ENCODE data around the gene ABHD17A. TPM values are rescaled to one million over a fixed set of nuclear protein-coding genes. Genes with fewer than 3 reads are reported as not detected.

The ABHD17A gene
- total and polyA plus RNA-seq, 9 of the 15 experiments (the other 6 are each of a cell fraction or from before 2014, with no cell fraction given), result 0.04 to 135 (median 21.8) TPM; not detected in 1

DNA sequence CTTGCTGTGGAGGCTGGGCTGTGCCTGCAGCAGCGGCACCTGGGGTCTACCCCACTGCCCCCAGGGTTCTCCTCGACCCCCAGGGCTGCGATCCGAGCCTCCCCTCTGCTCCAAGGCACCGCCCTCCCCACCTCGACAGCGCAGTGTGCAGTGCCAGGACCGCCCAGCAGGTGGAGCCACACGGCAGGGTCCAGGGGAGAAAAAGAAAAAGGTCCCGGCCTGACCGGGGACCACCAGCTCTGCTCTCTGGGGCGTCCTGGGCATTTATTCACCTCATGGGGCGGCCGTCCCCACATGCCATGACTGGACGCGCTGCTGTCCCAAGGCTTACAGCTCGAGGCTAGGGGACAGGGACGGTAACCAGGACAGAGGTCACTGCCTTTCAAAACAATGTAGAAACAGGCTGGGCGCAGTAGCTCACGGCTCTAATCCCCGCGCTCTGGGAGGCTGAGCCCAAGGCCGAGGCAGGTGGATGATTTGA, 47.6 kb downstream of the ABHD17A start (continued):
- no peak for TF ChIP-seq DMBX1 (CRISPR knock-in tag; IDR thresholded peaks at IDR 0.05; ENCODE audit: borderline replicate concordance)
- TF ChIP-seq, protein P1, sequence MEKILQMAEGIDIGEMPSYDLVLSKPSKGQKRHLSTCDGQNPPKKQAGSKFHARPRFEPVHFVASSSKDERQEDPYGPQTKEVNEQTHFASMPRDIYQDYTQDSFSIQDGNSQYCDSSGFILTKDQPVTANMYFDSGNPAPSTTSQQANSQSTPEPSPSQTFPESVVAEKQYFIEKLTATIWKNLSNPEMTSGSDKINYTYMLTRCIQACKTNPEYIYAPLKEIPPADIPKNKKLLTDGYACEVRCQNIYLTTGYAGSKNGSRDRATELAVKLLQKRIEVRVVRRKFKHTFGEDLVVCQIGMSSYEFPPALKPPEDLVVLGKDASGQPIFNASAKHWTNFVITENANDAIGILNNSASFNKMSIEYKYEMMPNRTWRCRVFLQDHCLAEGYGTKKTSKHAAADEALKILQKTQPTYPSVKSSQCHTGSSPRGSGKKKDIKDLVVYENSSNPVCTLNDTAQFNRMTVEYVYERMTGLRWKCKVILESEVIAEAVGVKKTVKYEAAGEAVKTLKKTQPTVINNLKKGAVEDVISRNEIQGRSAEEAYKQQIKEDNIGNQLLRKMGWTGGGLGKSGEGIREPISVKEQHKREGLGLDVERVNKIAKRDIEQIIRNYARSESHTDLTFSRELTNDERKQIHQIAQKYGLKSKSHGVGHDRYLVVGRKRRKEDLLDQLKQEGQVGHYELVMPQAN (IDR thresholded peaks at IDR 0.05; ENCODE audit: borderline replicate concordance), result no peak
- TF ChIP-seq SUPT5H (IDR thresholded peaks at IDR 0.05), result no peak
- 0 out of 2 replicates have a peak, but pooled peaks have one; percentile 1 for TF ChIP-seq POLR2A (conservative IDR thresholded peaks at IDR 0.05)
- peak; percentile 62 to 74 for TF ChIP-seq RAD21 (CRISPR knock-in tag; conservative IDR thresholded peaks at IDR 0.05 in 1 of 2, IDR thresholded peaks at IDR 0.05 in 1 of 2)
- TF ChIP-seq CREM (IDR thresholded peaks at IDR 0.05; ENCODE audit: low read depth), result peak; percentile 62

DNA sequence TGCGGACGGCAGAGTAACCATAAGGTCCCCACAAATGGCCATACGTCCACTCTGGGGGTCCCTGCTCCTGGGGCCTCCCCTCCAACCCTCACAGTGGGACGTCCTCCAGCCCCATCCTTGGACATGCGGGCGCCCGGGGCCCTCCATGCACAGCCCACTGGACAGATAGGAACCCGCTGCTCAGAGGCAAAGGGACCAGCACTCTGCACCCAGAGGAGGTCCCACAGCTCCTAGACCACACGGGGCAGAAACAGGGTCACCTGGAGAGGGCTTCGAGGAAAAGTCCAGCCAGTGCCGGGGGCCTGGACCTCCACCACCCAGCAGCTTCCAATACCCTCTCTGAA, 48.1 kb downstream of the ABHD17A start:
- Histone ChIP-seq H3K79me2 (ENCODE audit: control insufficient read depth, insufficient read depth, low read length) (peaks cover 96% of the 10 kb centered on the region), H3K9ac (ENCODE audit: insufficient read depth in 1 of 2, low read depth in 2 of 2, low read length in 2 of 2) (peak overlapping the region; percentile 63 to 89), H3K4me2 (ENCODE audit: insufficient read depth, low read length) (peak overlapping the region; percentile 84), H3K4me3 (peak overlapping the region; percentile 27), H3K4me1 (replicated peaks in 1 of 2; ENCODE audit: control insufficient read depth in 2 of 2, insufficient read depth in 2 of 2, low read length in 2 of 2) (peaks cover 53 to 94% of the 10 kb centered on the region in 2 experiments), H2AFZ (ENCODE audit: low read depth, low read length) (peak overlapping the region; percentile 64; the same call in 1 of the 2 replicates), H3K27ac (ENCODE audit: extremely low read depth, low read depth, low read length) (peak overlapping the region; percentile 72), H3K36me3 (ENCODE audit: control insufficient read depth, insufficient read depth, low read length) (peaks cover 46% of the 10 kb centered on the region; the same call in 1 of the 3 replicates), H3K9me3 (replicated peaks; ENCODE audit: control insufficient read depth, insufficient read depth, low read depth, low read length) (no peaks in the 10 kb centered on the region), H3K9me1 (ENCODE audit: control insufficient read depth, insufficient read depth, low read length) (peaks cover 3% of the 10 kb centered on the region), H3K27me3 (ENCODE audit: control insufficient read depth in 2 of 2, insufficient read depth in 2 of 2, low read length in 2 of 2) (no peaks in the 10 kb centered on the region), H4K20me1 (replicated peaks; ENCODE audit: control insufficient read depth, insufficient read depth, low read length) (peaks cover 24% of the 10 kb centered on the region)
- no TSS peak for BruUV-seq (replicated peaks)
- WGBS (ENCODE audit: insufficient coverage, low coverage, missing lambda C conversion rate), result 1% methylated on average over 11 of the region's 11 CpGs
- peak; percentile 55 for ATAC-seq
- CTCF ChIA-PET (ENCODE audit: low intra/inter-chr PET ratio), result interaction anchor here (0.6 kb wide), 1 partner anchor 59 kb away, joined by 4 read pairs; no protein-coding TSS in a partner anchor
- POLR2A ChIA-PET, result interaction anchor here (0.5 to 6.6 kb wide), 10 partner anchors 9 to 1201 kb away, joined by 3 to 46 read pairs (median 3); no protein-coding TSS in a partner anchor
- no peak for DNase-seq (ENCODE audit: extremely low read depth in 1 of 4, low spot score in 3 of 4)
- in situ Hi-C loops (cut with MboI) (no loop called here), intact Hi-C loops (cut with micrococcal nuclease) (no loop called here)
- no peak for FAIRE-seq
- TF ChIP-seq ZNF24 (IDR thresholded peaks at IDR 0.05), result no peak
- no peak for TF ChIP-seq ID3 (CRISPR knock-in tag; IDR thresholded peaks at IDR 0.05)
- peak; percentile 19; the same call in 1 of the 2 replicates for TF ChIP-seq ID3 (tag; IDR thresholded peaks at IDR 0.05)
- TF ChIP-seq RBFOX2 (IDR thresholded peaks at IDR 0.05; ENCODE audit: low read depth, low read length), result peak; percentile 24
- TF ChIP-seq ZFX (CRISPR knock-in tag; IDR thresholded peaks at IDR 0.05), result peak; percentile 16; the same call in 1 of the 2 replicates
- no peak for TF ChIP-seq ZNF274 (IDR thresholded peaks at IDR 0.05; ENCODE audit: borderline replicate concordance, low read depth, low read length)
- TF ChIP-seq EZH2 (IDR thresholded peaks at IDR 0.05; ENCODE audit: borderline replicate concordance, low read depth, low read length), result no peak
- no peak for TF ChIP-seq HOXB6 (CRISPR knock-in tag; IDR thresholded peaks at IDR 0.05; ENCODE audit: borderline replicate concordance)
- no peak for TF ChIP-seq RBM22 (IDR thresholded peaks at IDR 0.05; ENCODE audit: low read depth, low read length, poor library complexity, severe bottlenecking)
- TF ChIP-seq NCOR1 (IDR thresholded peaks at IDR 0.05), result no peak
- TF ChIP-seq, protein P2, sequence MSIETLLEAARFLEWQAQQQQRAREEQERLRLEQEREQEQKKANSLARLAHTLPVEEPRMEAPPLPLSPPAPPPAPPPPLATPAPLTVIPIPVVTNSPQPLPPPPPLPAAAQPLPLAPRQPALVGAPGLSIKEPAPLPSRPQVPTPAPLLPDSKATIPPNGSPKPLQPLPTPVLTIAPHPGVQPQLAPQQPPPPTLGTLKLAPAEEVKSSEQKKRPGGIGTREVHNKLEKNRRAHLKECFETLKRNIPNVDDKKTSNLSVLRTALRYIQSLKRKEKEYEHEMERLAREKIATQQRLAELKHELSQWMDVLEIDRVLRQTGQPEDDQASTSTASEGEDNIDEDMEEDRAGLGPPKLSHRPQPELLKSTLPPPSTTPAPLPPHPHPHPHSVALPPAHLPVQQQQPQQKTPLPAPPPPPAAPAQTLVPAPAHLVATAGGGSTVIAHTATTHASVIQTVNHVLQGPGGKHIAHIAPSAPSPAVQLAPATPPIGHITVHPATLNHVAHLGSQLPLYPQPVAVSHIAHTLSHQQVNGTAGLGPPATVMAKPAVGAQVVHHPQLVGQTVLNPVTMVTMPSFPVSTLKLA (conservative IDR thresholded peaks at IDR 0.05), result no peak
- peak; percentile 37 for TF ChIP-seq POLR2B (IDR thresholded peaks at IDR 0.05; ENCODE audit: low read depth, partially characterized antibody)

All from K562 (cell line).